ENCODE results near the gene IGF1R. TPM values are rescaled to one million over a fixed set of nuclear protein-coding genes. Genes with fewer than 3 reads are reported as not detected.

Gene IGF1R
- total and polyA plus RNA-seq, 2 experiments from 2014 or later, result 10.8 to 42.9 TPM

GRCh38 chr15:98894312-98894711 lies 246.0 kb downstream of the IGF1R start:
- 98% methylated on average over 4 of the region's 4 CpGs for WGBS (ENCODE audit: low lambda C conversion rate, missing lambda C conversion rate)
- Histone ChIP-seq H3K9me2 (replicated peaks; ENCODE audit: insufficient read depth) (no peaks in the 10 kb centered on the region), H3K79me2 (peaks cover 17% of the 10 kb centered on the region), H3K27ac (no peak overlapping the region), H2AFZ (no peak overlapping the region), H3K4me3 (no peak overlapping the region), H4K20me1 (ENCODE audit: insufficient read depth, poor library complexity, severe bottlenecking) (no peaks in the 10 kb centered on the region), H3K4me1 (ENCODE audit: insufficient read depth) (peaks cover 28% of the 10 kb centered on the region), H3K4me2 (no peak overlapping the region), H3K36me3 (replicated peaks; ENCODE audit: insufficient read depth, low read depth) (no peaks in the 10 kb centered on the region), H3K9me3 (ENCODE audit: low read depth) (no peaks in the 10 kb centered on the region), H3K27me3 (no peaks in the 10 kb centered on the region)
- DNase-seq (ENCODE audit: low spot score), result no peak
- TF ChIP-seq CTCF (IDR thresholded peaks at IDR 0.05; ENCODE audit: poor library complexity) (no peak), EZH2 (IDR thresholded peaks at IDR 0.05; ENCODE audit: borderline replicate concordance) (no peak), EZH2phosphoT487 (IDR thresholded peaks at IDR 0.05; ENCODE audit: low read depth, severe bottlenecking, unreplicated experiment) (no peak)

GRCh38 chr15:98896002-98896721 lies 247.8 kb downstream of the IGF1R start:
- no peak overlapping the region for H2AFZ ChIP-seq
- 78% methylated on average over 5 of the region's 5 CpGs for WGBS (ENCODE audit: low lambda C conversion rate, missing lambda C conversion rate)
- no peak overlapping the region for H3K4me3 ChIP-seq
- H3K79me2 ChIP-seq, result peaks cover 7% of the 10 kb centered on the region
- no peak for TF ChIP-seq CTCF (IDR thresholded peaks at IDR 0.05; ENCODE audit: poor library complexity)
- no peak for TF ChIP-seq EZH2 (IDR thresholded peaks at IDR 0.05; ENCODE audit: borderline replicate concordance)
- TF ChIP-seq EZH2phosphoT487 (IDR thresholded peaks at IDR 0.05; ENCODE audit: low read depth, severe bottlenecking, unreplicated experiment), result no peak
- H3K4me1 ChIP-seq (ENCODE audit: insufficient read depth), result peaks cover 25% of the 10 kb centered on the region
- H3K9me3 ChIP-seq (ENCODE audit: low read depth), result no peaks in the 10 kb centered on the region
- peak overlapping the region; percentile 6 for H3K4me2 ChIP-seq
- H3K36me3 ChIP-seq (replicated peaks; ENCODE audit: insufficient read depth, low read depth), result no peaks in the 10 kb centered on the region
- no peak for DNase-seq (ENCODE audit: low spot score)
- no peaks in the 10 kb centered on the region for H3K27me3 ChIP-seq
- no peaks in the 10 kb centered on the region for H4K20me1 ChIP-seq (ENCODE audit: insufficient read depth, poor library complexity, severe bottlenecking)
- H3K27ac ChIP-seq, result peak overlapping the region; percentile 71
- no peaks in the 10 kb centered on the region for H3K9me2 ChIP-seq (replicated peaks; ENCODE audit: insufficient read depth)

DNA sequence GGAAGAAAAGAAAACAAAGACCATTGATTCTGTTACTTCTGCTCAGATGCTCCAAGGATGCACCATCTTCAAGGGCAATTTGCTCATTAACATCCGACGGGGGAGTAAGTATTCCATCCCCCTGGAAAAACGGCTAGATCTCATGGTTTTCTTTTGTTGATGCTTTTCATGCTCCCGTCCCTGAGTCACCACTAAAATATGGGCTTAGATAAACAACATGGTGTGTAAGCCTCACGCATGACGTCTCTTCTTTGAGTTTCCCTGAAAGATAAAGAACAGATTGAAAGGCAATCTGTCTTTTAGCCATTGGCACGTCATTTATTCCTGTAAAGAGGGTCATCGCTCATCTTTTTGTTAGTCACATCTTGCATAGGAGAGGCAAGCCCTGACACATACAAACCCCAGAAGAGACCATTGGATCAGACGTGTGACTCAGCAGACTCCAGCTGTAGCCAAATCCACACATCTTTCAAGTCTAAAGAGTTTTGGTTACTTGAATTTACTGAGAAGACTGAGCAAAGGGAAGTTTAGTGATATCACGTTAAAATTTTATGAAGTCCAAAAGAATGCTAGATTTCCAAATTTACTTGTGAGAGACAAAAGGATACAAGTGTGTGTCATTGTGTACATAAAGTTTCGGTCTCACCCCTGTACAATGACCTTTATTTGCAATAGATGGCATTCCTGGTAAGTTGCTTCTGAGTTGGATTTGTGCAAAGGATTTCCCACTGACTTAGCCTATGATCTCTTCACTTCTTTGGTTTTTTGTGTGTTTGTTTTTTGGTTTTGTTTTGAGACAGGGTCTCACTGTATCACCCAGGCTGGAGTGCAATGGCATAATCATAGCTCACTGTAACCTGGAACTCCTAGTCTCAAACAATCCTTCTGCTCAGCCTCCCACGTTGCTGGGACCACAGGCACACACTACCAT lies 248.7 kb downstream of the IGF1R start:
- TF ChIP-seq CTCF (IDR thresholded peaks at IDR 0.05; ENCODE audit: poor library complexity) (no peak), EZH2 (IDR thresholded peaks at IDR 0.05; ENCODE audit: borderline replicate concordance) (no peak), EZH2phosphoT487 (IDR thresholded peaks at IDR 0.05; ENCODE audit: low read depth, severe bottlenecking, unreplicated experiment) (no peak)
- peak overlapping the region; percentile 6 for H3K4me2 ChIP-seq
- 31% methylated on average over 12 of the region's 12 CpGs for WGBS (ENCODE audit: low lambda C conversion rate, missing lambda C conversion rate)
- DNase-seq (ENCODE audit: low spot score), result peak; percentile 86
- H3K79me2 ChIP-seq, result peaks cover 7% of the 10 kb centered on the region
- H2AFZ ChIP-seq, result no peak overlapping the region
- no peaks in the 10 kb centered on the region for H3K9me2 ChIP-seq (replicated peaks; ENCODE audit: insufficient read depth)
- H3K36me3 ChIP-seq (replicated peaks; ENCODE audit: insufficient read depth, low read depth), result no peaks in the 10 kb centered on the region
- H3K4me3 ChIP-seq, result no peak overlapping the region
- peak overlapping the region; percentile 94 for H3K27ac ChIP-seq
- H4K20me1 ChIP-seq (ENCODE audit: insufficient read depth, poor library complexity, severe bottlenecking), result no peaks in the 10 kb centered on the region
- H3K4me1 ChIP-seq (ENCODE audit: insufficient read depth), result peaks cover 25% of the 10 kb centered on the region
- no peaks in the 10 kb centered on the region for H3K27me3 ChIP-seq
- H3K9me3 ChIP-seq (ENCODE audit: low read depth), result no peaks in the 10 kb centered on the region
